ENCODE data around the gene SYN1. TPM values are rescaled to one million over a fixed set of nuclear protein-coding genes. Genes with fewer than 3 reads are reported as not detected.
"Not testable (repeated sequence)": the region's sequence is repeated elsewhere in the genome, so short reads cannot be mapped to it uniquely, and the experiment has no call there.

SYN1 gene
- under 1 TPM; 0.35 to 0.60 TPM for total RNA-seq
- 0.94 TPM for polyA plus RNA-seq

DNA sequence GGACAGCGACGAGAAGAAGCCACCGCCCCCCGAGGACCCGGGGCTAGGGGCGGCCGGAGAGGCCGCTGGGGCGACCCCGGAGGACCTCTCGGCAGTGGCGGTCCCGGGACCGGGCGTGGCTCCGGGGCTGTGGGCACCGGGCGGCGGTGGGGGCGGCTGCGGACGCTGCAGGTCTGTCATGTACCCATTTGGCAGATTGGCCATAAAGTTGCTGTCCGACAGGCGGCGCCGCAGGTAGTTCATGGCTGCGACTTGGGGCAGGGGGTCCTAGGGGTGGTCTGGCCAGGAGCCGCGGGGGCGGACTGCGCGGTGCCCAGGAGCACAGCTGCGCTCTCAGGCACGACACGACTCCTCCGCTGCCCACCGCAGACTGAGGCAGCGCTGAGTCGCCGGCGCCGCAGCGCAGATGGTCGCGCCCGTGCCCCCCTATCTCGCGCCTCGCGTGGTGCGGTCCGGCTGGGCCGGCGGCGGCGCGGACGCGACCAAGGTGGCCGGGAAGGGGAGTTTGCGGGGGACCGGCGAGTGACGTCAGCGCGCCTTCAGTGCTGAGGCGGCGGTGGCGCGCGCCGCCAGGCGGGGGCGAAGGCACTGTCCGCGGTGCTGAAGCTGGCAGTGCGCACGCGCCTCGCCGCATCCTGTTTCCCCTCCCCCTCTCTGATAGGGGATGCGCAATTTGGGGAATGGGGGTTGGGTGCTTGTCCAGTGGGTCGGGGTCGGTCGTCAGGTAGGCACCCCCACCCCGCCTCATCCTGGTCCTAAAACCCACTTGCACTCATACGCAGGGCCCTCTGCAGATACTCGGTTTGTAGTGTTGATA is at the start of gene SYN1:
SYN1 (minus strand) TSS at position 372 of the 817 bp plus-strand sequence; CDS start at position 243, 129 bp downstream.
- Mint-ChIP-seq H3K4me3 (peak within 1 kb of the TSS; percentile 37 to 84 (median 56)), H3K9me3 (no peaks in the 10 kb centered on the region), H3K27me3 (peaks cover 22 to 25% of the 10 kb centered on the region in 2 donors), H3K4me1 (peaks cover 0 to 22% (median 14%) of the 10 kb centered on the region in 3 donors), H3K27ac (peak within 1 kb of the TSS in 3 of 8 donors; percentile 12 to 82 (median 82)), H3K36me3 (no peaks in the 10 kb centered on the region)
- peaks cover 5% of the 10 kb centered on the region for H3K4me1 ChIP-seq (ENCODE audit: insufficient read depth, low read length)
- H3K4me3 ChIP-seq (ENCODE audit: low read length): no peak within 1 kb of the TSS
- H3K27ac ChIP-seq (ENCODE audit: low read depth, low read length): no peak within 1 kb of the TSS
- no peaks in the 10 kb centered on the region for H3K9me3 ChIP-seq (ENCODE audit: low read length)
- ChIA-PET CTCF (no interaction called here), POLR2A (no interaction called here)
- no peaks in the 10 kb centered on the region for H3K27me3 ChIP-seq (ENCODE audit: insufficient read depth, low read length, poor library complexity, severe bottlenecking)
- DNase-seq: peak; percentile 74 to 86 (median 75)
- no peaks in the 10 kb centered on the region for H3K36me3 ChIP-seq (ENCODE audit: insufficient read depth, low read length)

DNA sequence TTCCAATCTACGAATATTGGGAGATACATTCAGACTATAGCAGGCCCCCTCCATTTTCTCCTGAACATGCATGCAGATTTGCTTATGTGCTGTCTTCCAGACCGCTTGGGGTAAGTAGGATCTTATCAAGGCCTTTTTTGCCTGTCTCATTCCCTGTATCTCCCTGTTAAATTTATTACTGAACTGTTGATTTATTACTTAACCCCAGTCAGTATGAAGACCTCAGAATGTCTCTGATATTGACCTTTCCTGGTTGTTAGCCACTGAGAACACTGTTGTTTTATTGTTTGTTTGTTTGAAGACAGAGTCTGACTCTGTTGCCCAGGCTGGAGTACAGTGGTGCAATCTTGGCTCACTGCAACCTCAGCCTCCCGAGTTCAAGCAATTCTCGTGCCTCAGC is 46.1 kb upstream of the SYN1 start:
- H3K27me3 Mint-ChIP-seq; H3K9me3 ChIP-seq (ENCODE audit: low read length); H3K4me3 ChIP-seq (ENCODE audit: low read length); H3K27me3 ChIP-seq (ENCODE audit: insufficient read depth, low read length, poor library complexity, severe bottlenecking); H3K36me3 Mint-ChIP-seq; H3K9me3 Mint-ChIP-seq; H3K27ac Mint-ChIP-seq; H3K4me3 Mint-ChIP-seq; H3K27ac ChIP-seq (ENCODE audit: low read depth, low read length); H3K4me1 ChIP-seq (ENCODE audit: insufficient read depth, low read length); POLR2A ChIA-PET; CTCF ChIA-PET; DNase-seq; H3K4me1 Mint-ChIP-seq; H3K36me3 ChIP-seq (ENCODE audit: insufficient read depth, low read length): not testable (repeated sequence)

- no peak overlapping the region for H3K4me3 Mint-ChIP-seq
- ChIA-PET CTCF (no interaction called here), POLR2A (interaction anchor here (0.7 kb wide), 1 partner anchor 14 kb away, joined by 3 read pairs; no protein-coding TSS in a partner anchor)
- Histone ChIP-seq H3K4me1 (ENCODE audit: insufficient read depth, low read length) (peaks cover 2% of the 10 kb centered on the region), H3K4me3 (ENCODE audit: low read length) (no peak overlapping the region), H3K27me3 (ENCODE audit: insufficient read depth, low read length, poor library complexity, severe bottlenecking) (no peaks in the 10 kb centered on the region), H3K9me3 (ENCODE audit: low read length) (no peaks in the 10 kb centered on the region), H3K36me3 (ENCODE audit: insufficient read depth, low read length) (no peaks in the 10 kb centered on the region), H3K27ac (ENCODE audit: low read depth, low read length) (no peak overlapping the region)
- H3K36me3 Mint-ChIP-seq: no peaks in the 10 kb centered on the region
- H3K27me3 Mint-ChIP-seq: peaks cover 0 to 1% of the 10 kb centered on the region in 2 donors
- DNase-seq: no peak
- no peaks in the 10 kb centered on the region for H3K9me3 Mint-ChIP-seq
- no peak overlapping the region for H3K27ac Mint-ChIP-seq
- peaks cover 0 to 6% (median under 1%) of the 10 kb centered on the region in 3 donors for H3K4me1 Mint-ChIP-seq
These were observed 45.1 kb upstream of the SYN1 start for GRCh38 chrX:47664737-47665136.

DNA sequence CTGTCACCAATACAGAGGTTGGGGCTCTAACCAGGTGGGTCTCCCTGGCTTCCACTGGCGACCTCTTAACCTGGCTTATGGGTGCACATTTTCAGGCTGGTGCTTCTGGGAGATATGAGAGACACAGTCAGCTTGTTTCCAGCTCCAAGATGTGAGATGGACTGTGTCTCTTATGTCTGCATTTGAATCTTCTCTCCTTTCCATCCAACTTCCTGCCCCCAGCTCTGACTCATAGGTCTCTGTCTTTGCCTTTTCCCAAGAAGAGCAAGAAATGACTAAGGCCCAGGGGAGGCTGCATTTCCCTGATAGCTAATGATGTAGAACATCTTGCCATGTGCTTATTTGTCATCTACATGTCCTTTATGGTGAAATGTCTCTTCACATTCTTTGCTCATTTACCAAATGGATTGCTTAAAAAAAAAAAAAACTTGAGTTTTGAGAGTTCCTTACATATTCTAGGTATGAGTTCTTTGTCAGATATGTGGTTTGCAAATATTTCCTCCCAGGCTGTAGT is 42.5 kb upstream of the SYN1 start:
- no peaks in the 10 kb centered on the region for H3K9me3 ChIP-seq (ENCODE audit: low read length)
- peaks cover 7% of the 10 kb centered on the region for H3K36me3 ChIP-seq (ENCODE audit: insufficient read depth, low read length)
- H3K4me3 Mint-ChIP-seq: no peak overlapping the region
- H3K36me3 Mint-ChIP-seq: peaks cover 0 to 7% (median 0%) of the 10 kb centered on the region in 3 donors
- H3K27ac Mint-ChIP-seq: no peak overlapping the region
- H3K4me3 ChIP-seq (ENCODE audit: low read length): no peak overlapping the region
- peaks cover 0 to 1% of the 10 kb centered on the region in 2 donors for H3K27me3 Mint-ChIP-seq
- peaks cover 11 to 20% (median 18%) of the 10 kb centered on the region in 3 donors for H3K4me1 Mint-ChIP-seq
- no peaks in the 10 kb centered on the region for H3K9me3 Mint-ChIP-seq
- peaks cover 16% of the 10 kb centered on the region for H3K4me1 ChIP-seq (ENCODE audit: insufficient read depth, low read length)
- POLR2A ChIA-PET: no interaction called here
- CTCF ChIA-PET: no interaction called here
- DNase-seq: no peak
- H3K27me3 ChIP-seq (ENCODE audit: insufficient read depth, low read length, poor library complexity, severe bottlenecking): no peaks in the 10 kb centered on the region
- peak overlapping the region; percentile 38 for H3K27ac ChIP-seq (ENCODE audit: low read depth, low read length)

- Histone ChIP-seq H3K27ac (ENCODE audit: low read depth, low read length) (peak overlapping the region; percentile 38), H3K27me3 (ENCODE audit: insufficient read depth, low read length, poor library complexity, severe bottlenecking) (no peaks in the 10 kb centered on the region), H3K4me1 (ENCODE audit: insufficient read depth, low read length) (peaks cover 16% of the 10 kb centered on the region), H3K36me3 (ENCODE audit: insufficient read depth, low read length) (peaks cover 14% of the 10 kb centered on the region), H3K9me3 (ENCODE audit: low read length) (no peaks in the 10 kb centered on the region), H3K4me3 (ENCODE audit: low read length) (no peak overlapping the region)
- Mint-ChIP-seq H3K9me3 (no peaks in the 10 kb centered on the region), H3K27me3 (peaks cover 0 to 1% of the 10 kb centered on the region in 2 donors), H3K27ac (no peak overlapping the region), H3K36me3 (peaks cover 0 to 14% (median under 1%) of the 10 kb centered on the region in 3 donors), H3K4me3 (no peak overlapping the region), H3K4me1 (peaks cover 11 to 25% (median 21%) of the 10 kb centered on the region in 3 donors)
- CTCF ChIA-PET: no interaction called here
- POLR2A ChIA-PET: no interaction called here
- no peak for DNase-seq
These were observed 41.9 kb upstream of the SYN1 start for GRCh38 chrX:47661539-47661938.

DNA sequence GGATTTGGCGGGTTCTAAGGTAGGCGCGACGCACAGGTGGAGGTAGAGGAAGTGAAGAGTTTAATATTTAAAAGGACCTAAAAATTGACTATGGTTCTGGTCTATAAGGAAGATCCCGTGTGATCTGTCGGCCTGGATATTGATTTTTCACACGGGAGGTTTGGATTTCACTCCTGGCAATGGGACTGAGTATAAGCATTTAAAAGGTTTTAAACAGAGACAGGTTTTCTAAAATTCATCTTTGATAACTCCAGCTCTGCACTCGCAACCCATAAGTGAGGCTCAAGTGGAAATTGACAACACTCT is 39.7 kb upstream of the SYN1 start:
- peak overlapping the region; percentile 24 for H3K4me3 ChIP-seq (ENCODE audit: low read length)
- DNase-seq: no peak
- peak overlapping the region; percentile 98 for H3K27ac ChIP-seq (ENCODE audit: low read depth, low read length)
- ChIA-PET CTCF (no interaction called here), POLR2A (no interaction called here)
- peaks cover 26% of the 10 kb centered on the region for H3K36me3 ChIP-seq (ENCODE audit: insufficient read depth, low read length)
- no peaks in the 10 kb centered on the region for H3K27me3 ChIP-seq (ENCODE audit: insufficient read depth, low read length, poor library complexity, severe bottlenecking)
- no peaks in the 10 kb centered on the region for H3K9me3 ChIP-seq (ENCODE audit: low read length)
- peaks cover 16% of the 10 kb centered on the region for H3K4me1 ChIP-seq (ENCODE audit: insufficient read depth, low read length)
- Mint-ChIP-seq H3K27ac (peak overlapping the region; percentile 97 to 100 (median 99)), H3K9me3 (peaks cover 0 to 1% (median 0%) of the 10 kb centered on the region in 5 donors), H3K4me3 (peak overlapping the region; percentile 85 to 94 (median 92)), H3K27me3 (peaks cover 0 to 1% of the 10 kb centered on the region in 2 donors), H3K4me1 (peaks cover 11 to 28% (median 28%) of the 10 kb centered on the region in 3 donors), H3K36me3 (peaks cover 0 to 30% (median 3%) of the 10 kb centered on the region in 3 donors)

DNA sequence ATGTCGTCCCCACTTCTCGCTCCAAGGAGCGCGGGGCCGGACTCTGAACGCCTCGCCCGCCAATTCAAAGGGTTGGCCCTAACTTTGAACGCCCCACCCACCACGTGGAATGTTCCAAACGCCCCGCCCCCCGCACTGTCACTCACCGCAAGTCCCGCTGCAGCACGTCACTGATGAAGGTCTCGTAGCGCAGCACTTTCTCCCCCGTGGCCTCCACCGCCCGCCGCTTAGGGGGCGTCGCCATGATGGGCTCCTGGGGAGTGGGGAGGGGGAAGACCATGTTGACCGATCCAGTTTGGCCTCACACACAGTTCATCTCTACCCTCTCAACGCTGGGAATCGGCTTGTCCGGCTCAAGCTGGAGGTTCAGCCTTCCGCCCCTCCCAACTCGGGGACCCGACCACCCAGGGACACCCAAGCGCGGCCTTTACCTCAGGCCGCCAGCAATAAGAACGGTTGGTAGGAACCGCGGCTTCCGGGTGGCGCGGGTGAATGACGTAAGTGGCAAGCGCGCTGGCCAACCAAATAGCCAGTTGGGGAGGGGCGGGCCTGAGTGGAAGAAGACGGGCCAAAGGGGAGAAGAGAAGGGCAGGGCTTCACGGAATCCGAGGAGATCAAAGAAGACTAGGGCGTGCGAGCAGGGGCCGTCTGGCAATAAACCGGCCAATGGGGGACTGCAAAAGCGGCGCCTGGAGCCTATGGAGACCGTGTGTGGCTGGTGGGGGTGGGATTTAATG is 39.2 kb upstream of the SYN1 start, which contains the start of gene UXT:
UXT (minus strand) TSS at position 497 of the 737 bp plus-strand sequence; CDS start at position 244, 253 bp downstream.
- Mint-ChIP-seq H3K9me3 (peaks cover 0 to 1% (median 0%) of the 10 kb centered on the region in 5 donors), H3K36me3 (peaks cover 0 to 31% (median 3%) of the 10 kb centered on the region in 3 donors), H3K4me3 (peak within 1 kb of the TSS; percentile 85 to 94 (median 92)), H3K27ac (peak within 1 kb of the TSS; percentile 97 to 100 (median 99)), H3K27me3 (peaks cover 0 to 1% of the 10 kb centered on the region in 2 donors), H3K4me1 (peaks cover 11 to 28% (median 28%) of the 10 kb centered on the region in 3 donors)
- Histone ChIP-seq H3K27me3 (ENCODE audit: insufficient read depth, low read length, poor library complexity, severe bottlenecking) (no peaks in the 10 kb centered on the region), H3K36me3 (ENCODE audit: insufficient read depth, low read length) (peaks cover 27% of the 10 kb centered on the region), H3K4me3 (ENCODE audit: low read length) (peak within 1 kb of the TSS; percentile 86), H3K27ac (ENCODE audit: low read depth, low read length) (peak within 1 kb of the TSS; percentile 98), H3K9me3 (ENCODE audit: low read length) (no peaks in the 10 kb centered on the region), H3K4me1 (ENCODE audit: insufficient read depth, low read length) (peaks cover 16% of the 10 kb centered on the region)
- ChIA-PET CTCF (no interaction called here), POLR2A (no interaction called here)
- peak; percentile 88 to 95 (median 91) for DNase-seq

GRCh38 chrX:47658301-47658683 is 38.6 kb upstream of the SYN1 start:
- Histone ChIP-seq H3K27me3 (ENCODE audit: insufficient read depth, low read length, poor library complexity, severe bottlenecking) (no peaks in the 10 kb centered on the region), H3K27ac (ENCODE audit: low read depth, low read length) (peak overlapping the region; percentile 98), H3K4me3 (ENCODE audit: low read length) (peak overlapping the region; percentile 86), H3K4me1 (ENCODE audit: insufficient read depth, low read length) (peaks cover 16% of the 10 kb centered on the region), H3K9me3 (ENCODE audit: low read length) (no peaks in the 10 kb centered on the region), H3K36me3 (ENCODE audit: insufficient read depth, low read length) (peaks cover 31% of the 10 kb centered on the region)
- POLR2A ChIA-PET: no interaction called here
- Mint-ChIP-seq H3K36me3 (peaks cover 0 to 36% (median 3%) of the 10 kb centered on the region in 3 donors), H3K27me3 (peaks cover 0 to 1% of the 10 kb centered on the region in 2 donors), H3K9me3 (peaks cover 0 to 1% (median 0%) of the 10 kb centered on the region in 5 donors), H3K4me1 (peaks cover 11 to 28% (median 28%) of the 10 kb centered on the region in 3 donors), H3K4me3 (peak overlapping the region; percentile 85 to 94 (median 92)), H3K27ac (peak overlapping the region; percentile 97 to 100 (median 99))
- no peak for DNase-seq
- CTCF ChIA-PET: no interaction called here

Measured in CD8-positive, alpha-beta memory T cell (primary cell).